Heart right ventricle (tissue), 16 donors: ENCODE measurements around the gene SLC22A3. TPM values are rescaled to one million over a fixed set of nuclear protein-coding genes. Genes with fewer than 3 reads are reported as not detected.

Source experiments
- ATAC-seq, 8 donors: fragments of 200-7000 bp; cut with Tn5 transposase; one replicate each; pipeline ENCODE4 v1.9.1; 2020; ENCODE audit warnings: mild to moderate bottlenecking in 8 of 8, moderate library complexity in 8 of 8, moderate number of reproducible peaks in 1 of 8
- DNase-seq, 2 donors: peaks; one replicate each; pipeline ENCODE4 v3.0.0-alpha.2; 2020
- H3K27ac ChIP-seq, 10 donors: fragments of 200-600 bp; sonication (generic) in 2 of 10; one replicate each; pipeline versions ENCODE4 v1.5.0 to v1.8.0; 2020 to 2022; ENCODE audit warnings: mild to moderate bottlenecking in 3 of 10
- H3K27me3 ChIP-seq, 7 donors: fragments of 200-600 bp; one replicate each; pipeline ENCODE4 v1.8.0; 2021 to 2022; ENCODE audit warnings: mild to moderate bottlenecking in 2 of 7
- H3K36me3 ChIP-seq, 9 donors: fragments of 200-600 bp; sonication (generic) in 1 of 9; one replicate each; pipeline versions ENCODE4 v1.5.0 to v1.8.0; 2020 to 2022; ENCODE audit warnings: mild to moderate bottlenecking in 2 of 9
- H3K4me1 ChIP-seq, 9 donors: fragments of 200-600 bp; sonication (generic) in 1 of 9; one replicate each; pipeline versions ENCODE4 v1.5.0 to v1.8.0; 2020 to 2022; ENCODE audit warnings: mild to moderate bottlenecking in 4 of 9
- H3K4me3 ChIP-seq, 10 donors: fragments of 200-600 bp; sonication (generic) in 2 of 10; one replicate each; pipeline versions ENCODE4 v1.5.0 to v1.8.0; 2020 to 2022; ENCODE audit warnings: mild to moderate bottlenecking in 7 of 10, moderate library complexity in 2 of 10
- H3K9me3 ChIP-seq, 11 donors: fragments of 200-600 bp in 10 of 11; sonication (generic) in 2 of 11; one replicate each; pipeline versions ENCODE4 v1.5.0 to v1.8.0; 2013 to 2022; ENCODE audit warnings: mild to moderate bottlenecking in 2 of 11, control low read depth in 1 of 11, moderate library complexity in 1 of 11
- CTCF ChIP-seq, 9 donors: fragments of 200-600 bp; sonication (generic) in 2 of 9; IDR thresholded peaks; one replicate each; pipeline versions ENCODE4 v1.5.0 to v1.8.0; 2021 to 2022; ENCODE audit warnings: antibody characterized with exemption in 9 of 9, mild to moderate bottlenecking in 5 of 9, moderate library complexity in 1 of 9
- WGBS, 2 donors: extraction: QIAGEN DNeasy Blood & Tissue Kit; methylation state at CpG; one replicate each; pipeline ENCODE4 v1.1.7; 2013; ENCODE audit warnings: inconsistent platforms in 1 of 2; 5-methylcytosine and 5-hydroxymethylcytosine counted together
- intact Hi-C, 10 donors: fragments of 100-400 bp; cut with DNase I; formaldehyde crosslinking; loops; one replicate each; pipeline versions ENCODE4 v1.11.1 to v1.14.2; 2022
- polyA plus RNA-seq, 2 donors: library from polyadenylated mRNA; stranded (reverse); fragments of 200-250 nt; gene quantifications; one replicate each; pipeline ENCODE4 v1.2.3, GENCODE V29; 2013
- total RNA-seq, 10 donors: library from RNA; stranded (reverse); fragmentation: NEBNext Ultra II Directional in 3 of 10; extraction: Animal tissue kit (Norgen Biotek cat#: 25700) in 3 of 10; gene quantifications; one replicate each; pipeline versions ENCODE4 v1.2.1 to v1.2.4, GENCODE V29; 2021 to 2023
- donor health status: Arrhythmogenic right ventricular cardiomyopathy.
- donor health status: ischemic (EF 13 %, LVEDD 7.1; RV severe dilation, severe dysfunction).
- donor health status: healthy with polysubstance abuse.
- donor health status: DM: no; HTN: yes; CAD: no.
- donor health status: DM: no; HTN: no; CAD: no.
- donor health status: ischemic (EF 25% LVEDD 6.9; RV normal size, moderate dysfunction).
- donor health status: ischemic (EF 25% LVEDD 5.7; RV mildly dilated, moderate dysfunction).
- donor health status: healthy.
- donor health status: DM: yes; HTN: yes; CAD: no.
- donor health status: Ischemic cardiomyopathy.
- donor health status: ischemic (EF 35%, LVEDD 5.7; RV mildly dilated, moderate dysfunction).
- donor health status: nonischemic (EF 11% LVEDD 7.7; RV severe dilation, severe dysfunction).
- donor health status: DM: yes; HTN: yes; CAD: no.
- donor health status: PGD.
- donor health status: ischemic (EF 29% LVEDD 5.4; RV normal size, mild dysfunction).
- donor health status: nonischemic (EF 23%, LVEDD 6.1; RV moderate dilation, normal function).

Gene SLC22A3
- total and polyA plus RNA-seq, 12 donors, result 0.26 to 2.0 (median 0.71) TPM

- peaks cover 0 to 22% (median 3%) of the 10 kb centered on the region in 11 donors for H3K9me3 ChIP-seq
- no peaks in the 10 kb centered on the region for H3K36me3 ChIP-seq
- no peaks in the 10 kb centered on the region for H3K27me3 ChIP-seq
- 77 to 87% methylated on average over 4 of the region's 4 CpGs for WGBS, 2 donors
- H3K4me3 ChIP-seq, result no peak overlapping the region
- H3K27ac ChIP-seq, result no peak overlapping the region
- TF ChIP-seq CTCF (IDR thresholded peaks at IDR 0.05), result no peak
- DNase-seq (no peak), ATAC-seq (no peak)
- intact Hi-C loops, result no loop called here
- H3K4me1 ChIP-seq, result no peaks in the 10 kb centered on the region
These were observed 152.5 kb downstream of the SLC22A3 start for GRCh38 chr6:160500639-160501038.

Other genes starting within 250 kb of the SLC22A3 start
- gene SLC22A1, start 226.6 kb upstream of the SLC22A3 start, total RNA-seq, result 1 to 10 TPM in 1 of 10 donors, under 1 TPM in 7, not detected in 2; 0.16 to 1.4 (median 0.51) TPM
- under 1 TPM in 1 of 2 donors, not detected in 1; 0.10 TPM for gene SLC22A1, start 226.6 kb upstream of the SLC22A3 start, polyA plus RNA-seq
- gene SLC22A2, start 89.6 kb upstream of the SLC22A3 start, total RNA-seq, result not detected
- not detected for gene SLC22A2, start 89.6 kb upstream of the SLC22A3 start, polyA plus RNA-seq